ENCODE results near the gene THRB.

DNA sequence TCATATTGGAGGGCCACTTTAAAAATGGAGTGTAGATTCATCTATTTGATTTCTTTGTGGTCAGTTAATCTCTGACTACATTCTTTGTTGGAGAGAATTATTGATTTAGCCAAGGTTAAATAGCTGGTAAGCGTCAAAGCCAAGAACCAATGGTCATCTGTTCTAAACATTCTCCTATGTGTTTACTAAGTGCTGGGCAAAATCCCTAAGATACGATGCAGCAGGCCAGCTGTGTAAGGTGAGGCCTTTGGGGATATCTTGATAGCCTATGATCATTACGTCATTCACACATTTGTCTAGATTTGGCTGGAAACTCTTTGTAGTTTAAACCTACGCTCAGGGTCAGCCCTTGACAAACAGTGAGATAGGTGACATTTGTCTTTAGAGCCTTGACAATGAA, 313.4 kb downstream of the THRB start:
- no peak for TF ChIP-seq EZH2phosphoT487 (IDR thresholded peaks at IDR 0.05; ENCODE audit: insufficient read depth, low read depth)
- TF ChIP-seq EZH2 (IDR thresholded peaks at IDR 0.05; ENCODE audit: insufficient read depth, poor library complexity, severe bottlenecking), result no peak

All from GM23248 (cell line).